Transverse colon (tissue), 4 donors: Measurements from ENCODE around the gene ACTA1. TPM values are rescaled to one million over a fixed set of nuclear protein-coding genes. Genes with fewer than 3 reads are reported as not detected.
"Not testable (repeated sequence)": the region's sequence is repeated elsewhere in the genome, so short reads cannot be mapped to it uniquely, and the experiment has no call there.

ENCODE experiments used
- DNase-seq: peaks from one replicate; pipeline ENCODE4 v3.0.0-alpha.2; 2019
- H3K27ac ChIP-seq, 4 donors: fragments of 200-600 bp; sonication (generic); 2 replicates each; pipeline ENCODE4 v1.5.1; 2016 to 2018; ENCODE audit warnings: inconsistent platforms in 4 of 4
- H3K27me3 ChIP-seq: fragments of 200-600 bp; sonication (generic); 2 replicates; pipeline ENCODE4 v1.5.1; 2017; ENCODE audit warnings: inconsistent platforms
- H3K36me3 ChIP-seq, 4 donors: fragments of 200-600 bp; sonication (generic); 2 replicates each; pipeline ENCODE4 v1.5.1; 2017 to 2019; ENCODE audit warnings: inconsistent platforms in 4 of 4
- H3K4me1 ChIP-seq, 4 donors: fragments of 200-600 bp; sonication (generic); 2 replicates each; pipeline ENCODE4 v1.5.1; 2017 to 2020; ENCODE audit warnings: inconsistent platforms in 4 of 4
- H3K4me3 ChIP-seq, 4 donors: fragments of 200-600 bp; sonication (generic); 1 replicate in 1 of 4; 2 replicates in 3 of 4; pipeline versions ENCODE4 v1.5.1 to v1.6.1; 2017 to 2019; ENCODE audit warnings: inconsistent platforms in 4 of 4
- H3K9me3 ChIP-seq, 2 donors: fragments of 200-600 bp; sonication (generic); 2 replicates each; pipeline ENCODE4 v1.5.1; 2017 to 2019; ENCODE audit warnings: inconsistent platforms in 2 of 2
- CTCF ChIP-seq, 5 experiments: fragments of 200-600 bp in 3 of 5; fragments of 450-650 bp in 2 of 5; sonication (generic) in 3 of 5; IDR thresholded peaks; 1 replicate in 2 of 5; 2 replicates in 3 of 5; pipeline ENCODE4 v1.5.1; 2016 to 2017; ENCODE audit warnings: antibody characterized with exemption in 5 of 5, inconsistent platforms in 3 of 5, mild to moderate bottlenecking in 2 of 5, moderate library complexity in 1 of 5
- EP300 ChIP-seq: sonication (generic); formaldehyde crosslinking; IDR thresholded peaks from one replicate; pipeline ENCODE4 v1.6.1; 2017; ENCODE audit warnings: antibody characterized with exemption, low read depth
- POLR2A ChIP-seq: fragments of 450-650 bp; IDR thresholded peaks from one replicate; pipeline ENCODE4 v1.6.1; 2016; ENCODE audit warnings: antibody characterized with exemption, mild to moderate bottlenecking, moderate library complexity
- POLR2AphosphoS5 ChIP-seq, 3 donors: sonication (generic); formaldehyde crosslinking; IDR thresholded peaks; one replicate each; pipeline ENCODE4 v1.6.1; 2016; ENCODE audit warnings: antibody characterized with exemption in 3 of 3
- WGBS, 2 donors: methylation state at CpG; one replicate each; pipeline ENCODE4 v1.1.5; 2018; ENCODE audit warnings: low coverage in 1 of 2; 5-methylcytosine and 5-hydroxymethylcytosine counted together
- in situ Hi-C, 4 donors: fragments of 200-750 bp; cut with MboI; loops; one replicate each; pipeline versions ENCODE4 v1.15.0 to v1.15.1; 2017; ENCODE audit warnings: low sequenced_read_pairs in 3 of 4, low pct_ligation_motif_present in 1 of 4, low pct_unique_long_range_greater_than_20kb in 1 of 4
- intact Hi-C: fragments of 100-400 bp; cut with DNase I; formaldehyde crosslinking; loops from one replicate; pipeline ENCODE4 v1.15.1; 2023; ENCODE audit warnings: low total_unique reads
- total RNA-seq, 4 donors: library from RNA; depleted of rRNA; stranded (reverse); fragments of >200 nt; gene quantifications; one replicate each; pipeline ENCODE4 v1.1.0, GENCODE V29; 2016

Gene ACTA1
- total RNA-seq, 4 donors from 2014 or later, result 0.95 to 17.5 TPM; not detected in 2

- in situ Hi-C loops (no loop called here), intact Hi-C loops (no loop called here)
- WGBS, 2 donors, result 47 to 59% methylated on average over 6 to 7 of the region's 7 CpGs
- H3K27me3 ChIP-seq, result peaks cover 24% of the 10 kb centered on the region
- TF ChIP-seq CTCF (IDR thresholded peaks at IDR 0.05) (no peak), POLR2AphosphoS5 (IDR thresholded peaks at IDR 0.05) (no peak), EP300 (no peak), POLR2A (no peak)
- H3K36me3 ChIP-seq, result no peaks in the 10 kb centered on the region
- DNase-seq, result no peak
- H3K9me3 ChIP-seq, result peaks cover 0 to 6% of the 10 kb centered on the region in 2 donors
- H3K4me1 ChIP-seq, result no peaks in the 10 kb centered on the region
- H3K4me3 ChIP-seq, result no peak overlapping the region
- no peak overlapping the region for H3K27ac ChIP-seq
Measured at GRCh38 chr1:229420765-229421164, 13.1 kb downstream of the ACTA1 start.

- peaks cover 0 to 6% of the 10 kb centered on the region in 2 donors for H3K9me3 ChIP-seq
- WGBS, 2 donors, result 91 to 92% methylated on average over 9 to 10 of the region's 11 CpGs
- no peak for TF ChIP-seq EP300
- no peak for TF ChIP-seq CTCF (IDR thresholded peaks at IDR 0.05)
- TF ChIP-seq POLR2AphosphoS5 (IDR thresholded peaks at IDR 0.05), result no peak
- TF ChIP-seq POLR2A, result no peak
- intact Hi-C loops, result no loop called here
- no peaks in the 10 kb centered on the region for H3K36me3 ChIP-seq
- H3K27ac ChIP-seq, result no peak overlapping the region
- in situ Hi-C loops, result no loop called here
- H3K4me1 ChIP-seq, result no peaks in the 10 kb centered on the region
- peaks cover 22% of the 10 kb centered on the region for H3K27me3 ChIP-seq
- DNase-seq, result no peak
- no peak overlapping the region for H3K4me3 ChIP-seq
Measured at GRCh38 chr1:229420224-229420623, 13.7 kb downstream of the ACTA1 start.

GRCh38 chr1:229418586-229418985 lies 15.3 kb downstream of the ACTA1 start:
- H3K36me3 ChIP-seq, in situ Hi-C loops, H3K4me1 ChIP-seq, H3K27ac ChIP-seq, intact Hi-C loops, H3K4me3 ChIP-seq, H3K9me3 ChIP-seq, H3K27me3 ChIP-seq, DNase-seq: not testable (repeated sequence)
- 57 to 72% methylated on average over 1 to 6 of the region's 6 CpGs for WGBS, 2 donors

GRCh38 chr1:229412810-229413209 lies 21.1 kb downstream of the ACTA1 start:
- WGBS, 2 donors, result 65 to 74% methylated on average over 5 of the region's 5 CpGs
- in situ Hi-C loops, H3K4me3 ChIP-seq, H3K9me3 ChIP-seq, DNase-seq, intact Hi-C loops, H3K36me3 ChIP-seq, H3K27ac ChIP-seq: not testable (repeated sequence)
- H3K4me1 ChIP-seq, result peaks cover 11 to 20% (median 16%) of the 10 kb centered on the region in 4 donors
- peaks cover 30% of the 10 kb centered on the region for H3K27me3 ChIP-seq

- H3K27me3 ChIP-seq, result peaks cover 38% of the 10 kb centered on the region
- no peaks in the 10 kb centered on the region for H3K9me3 ChIP-seq
- in situ Hi-C loops (no loop called here), intact Hi-C loops (no loop called here)
- 68 to 86% methylated on average over 1 to 7 of the region's 7 CpGs for WGBS, 2 donors
- H3K4me1 ChIP-seq, result peaks cover 16 to 28% (median 23%) of the 10 kb centered on the region in 4 donors
- no peak overlapping the region for H3K27ac ChIP-seq
- H3K36me3 ChIP-seq, result no peaks in the 10 kb centered on the region
- no peak for DNase-seq
- TF ChIP-seq CTCF (IDR thresholded peaks at IDR 0.05), result no peak
- TF ChIP-seq POLR2A, result no peak
- TF ChIP-seq EP300, result no peak
- no peak for TF ChIP-seq POLR2AphosphoS5 (IDR thresholded peaks at IDR 0.05)
- no peak overlapping the region for H3K4me3 ChIP-seq
Measured at GRCh38 chr1:229412056-229412455, 21.8 kb downstream of the ACTA1 start.
